T-helper 2 cell (primary cell): ENCODE data around the gene HIVEP3.
A peak's percentile ranks its signal among the peaks of the same experiment; 100 is the strongest.

Source experiments
- DNase-seq, 5 experiments: peaks; one replicate each; pipeline versions ENCODE4 v3.0.0 to v3.0.0-alpha.2; 2012 to 2022

Gene HIVEP3

GRCh38 chr1:41892301-41892781 is 26.4 kb downstream of the HIVEP3 start:
- peak in 2 of 5 experiments; percentile 33 to 67 for DNase-seq

GRCh38 chr1:41891199-41891896 is 27.4 kb downstream of the HIVEP3 start:
- peak; percentile 13 to 88 (median 33) for DNase-seq

DNA sequence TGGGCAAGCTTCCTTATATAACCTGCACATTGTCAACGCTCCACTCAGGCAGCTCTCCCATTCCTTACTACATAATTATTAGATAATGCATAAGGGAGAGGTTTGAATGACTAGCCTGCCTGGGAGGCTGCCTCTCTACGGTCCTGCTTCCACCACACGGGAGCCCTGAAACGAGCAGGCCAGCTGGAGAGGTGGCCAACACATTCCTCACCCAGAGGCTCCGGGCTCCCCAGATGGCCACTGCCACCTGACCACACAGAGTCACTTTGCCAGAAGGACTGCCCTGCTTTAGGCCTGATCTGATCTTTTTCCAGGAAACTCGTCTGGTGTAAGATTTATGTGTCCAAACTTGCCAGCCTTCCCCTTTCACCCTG is 27.9 kb downstream of the HIVEP3 start:
- no peak for DNase-seq

DNA sequence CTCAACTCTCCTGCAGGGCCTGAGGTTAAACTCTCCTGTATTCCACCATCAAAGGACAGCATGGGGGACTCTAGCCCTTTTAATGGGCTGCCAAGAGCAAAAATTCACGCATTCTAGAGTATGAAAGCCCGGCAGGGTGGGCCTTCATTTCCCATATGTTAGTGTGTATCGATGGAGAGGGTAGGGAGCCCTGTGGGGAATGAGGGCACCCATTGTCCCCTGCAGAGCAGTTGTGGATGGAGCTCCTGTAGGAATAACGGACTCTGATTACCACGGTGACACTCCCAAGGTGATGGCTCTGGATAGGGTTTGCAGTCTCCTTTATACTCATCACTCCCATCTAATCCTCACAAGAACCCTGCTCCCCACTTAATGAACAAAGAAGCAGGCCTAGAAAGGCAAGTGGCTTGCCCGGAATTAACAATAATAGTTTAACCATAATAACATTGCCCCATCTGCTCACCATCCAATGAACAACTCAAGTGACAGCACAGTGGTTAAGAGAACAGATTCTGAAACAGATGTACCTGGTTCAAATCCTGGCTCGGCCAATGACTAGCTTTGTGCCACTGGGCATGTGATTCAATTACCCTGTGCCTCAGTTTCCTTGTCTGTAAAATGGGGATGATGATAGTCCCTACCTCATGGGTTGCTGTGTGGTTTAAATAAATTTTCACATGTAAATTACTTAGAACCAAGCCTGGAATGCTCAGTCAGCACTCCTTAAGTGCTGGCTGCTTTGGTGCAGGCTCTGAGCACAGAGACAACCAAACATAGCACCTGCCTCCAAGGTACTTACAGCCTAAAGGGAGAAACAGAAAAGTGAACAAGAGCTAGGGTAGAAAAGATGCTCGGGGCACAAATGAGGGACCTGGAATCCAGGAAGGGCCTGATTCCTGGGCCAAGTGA is 29.0 kb downstream of the HIVEP3 start:
- no peak for DNase-seq

GRCh38 chr1:41888756-41889155 is 30.0 kb downstream of the HIVEP3 start:
- DNase-seq = peak in 1 of 5 experiments; percentile 44

DNA sequence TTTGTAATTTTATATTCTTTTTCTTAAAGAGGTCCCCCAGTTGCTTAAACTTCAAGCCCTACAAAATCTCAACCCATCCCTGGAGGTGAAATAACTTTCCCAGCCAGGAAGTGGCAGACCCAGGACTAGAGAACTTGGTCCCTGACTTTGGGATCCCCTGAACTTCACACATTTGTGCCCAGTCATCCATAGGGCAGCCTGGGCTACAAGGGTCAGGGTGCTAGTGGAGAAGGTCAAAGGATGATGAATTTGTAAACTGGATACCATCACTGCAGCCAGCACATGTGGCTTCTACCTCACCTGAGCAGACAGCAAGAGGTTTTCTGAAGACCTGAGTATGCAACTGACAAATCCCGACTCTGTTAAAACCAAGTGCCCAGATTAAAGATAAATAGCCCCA is 31.4 kb downstream of the HIVEP3 start:
- no peak for DNase-seq

DNA sequence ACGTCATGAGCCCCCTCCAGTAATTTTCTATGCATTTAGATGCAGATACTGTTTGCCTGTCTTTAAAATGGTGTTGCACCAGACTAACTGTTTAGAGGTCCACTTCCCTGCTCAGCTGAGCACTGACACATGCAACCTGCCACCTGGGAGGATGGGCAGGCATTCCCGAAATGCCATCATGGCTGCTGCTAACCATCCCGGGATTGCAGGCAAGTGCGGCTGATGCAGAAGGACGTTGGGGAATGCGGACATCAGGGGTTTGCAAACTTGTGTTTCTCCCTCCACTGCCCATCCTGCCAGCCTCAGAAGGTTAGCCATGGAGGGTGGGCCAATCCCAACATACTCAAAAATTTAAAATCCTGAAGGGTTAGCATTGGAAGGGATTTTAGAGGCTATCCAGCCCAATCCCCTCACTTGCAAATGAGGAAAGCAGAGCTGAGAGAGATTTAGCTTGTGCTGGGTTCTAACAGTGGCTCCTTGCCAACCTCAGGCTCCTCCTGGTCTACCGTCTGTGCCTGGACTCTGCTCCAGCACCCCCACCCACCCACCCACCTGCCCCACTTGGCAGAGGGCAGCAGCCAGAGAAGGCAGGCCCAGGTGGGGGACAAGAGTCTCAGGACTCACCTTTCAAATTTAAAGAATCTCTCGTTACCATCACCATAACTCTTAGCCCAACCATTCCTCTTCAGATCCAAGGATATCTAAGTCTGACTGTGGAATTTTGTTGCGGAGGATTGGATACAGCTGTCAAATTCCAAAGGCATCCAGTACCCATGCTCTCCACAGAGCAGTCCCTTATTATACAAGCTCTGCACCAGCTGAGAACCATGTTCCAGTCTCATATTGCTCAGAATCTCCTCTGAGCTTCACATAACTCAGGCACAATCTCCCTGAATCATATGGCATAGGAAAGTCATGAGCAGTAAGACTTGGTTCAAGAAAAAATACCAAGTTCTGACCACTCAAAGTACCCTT is 34.2 kb downstream of the HIVEP3 start:
- DNase-seq = no peak

DNA sequence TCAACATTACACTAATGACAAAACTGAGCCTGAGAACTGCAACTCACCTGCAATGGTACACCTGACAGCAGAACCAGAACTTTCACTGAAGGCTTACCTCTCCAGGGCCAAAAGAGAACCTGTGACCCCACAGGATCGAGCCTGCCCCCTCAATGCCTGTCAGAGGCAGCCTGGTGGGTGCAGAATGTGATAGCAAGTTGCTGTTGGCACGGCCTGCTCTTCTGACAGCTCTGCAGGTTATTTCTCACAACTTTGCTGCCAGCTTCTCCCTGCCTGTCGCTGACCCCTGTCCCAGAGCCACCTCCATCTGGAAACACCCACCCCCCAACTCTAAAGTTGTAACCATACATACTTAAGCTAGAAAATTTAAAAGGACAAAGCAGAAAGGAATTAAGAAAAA is 35.2 kb downstream of the HIVEP3 start:
- DNase-seq = no peak

DNA sequence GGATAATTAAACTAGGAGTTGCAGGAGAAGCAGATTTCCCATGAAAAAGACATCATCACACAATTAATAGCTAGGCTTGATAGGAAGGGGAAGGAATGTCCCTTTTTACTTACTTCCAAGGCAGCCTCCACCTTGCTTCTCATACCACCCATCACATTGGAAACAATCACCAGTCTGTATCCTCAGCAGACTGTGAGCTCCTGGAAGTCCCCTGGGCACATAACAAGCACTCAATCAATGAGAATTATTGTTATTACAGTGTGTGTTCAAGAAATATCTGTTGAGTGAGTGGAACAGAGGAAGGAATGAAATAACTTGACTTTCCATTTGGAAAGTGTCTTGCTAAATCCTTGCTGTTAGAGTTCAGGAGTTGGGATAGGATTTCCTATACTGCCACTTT is 36.2 kb downstream of the HIVEP3 start:
- DNase-seq = no peak

DNA sequence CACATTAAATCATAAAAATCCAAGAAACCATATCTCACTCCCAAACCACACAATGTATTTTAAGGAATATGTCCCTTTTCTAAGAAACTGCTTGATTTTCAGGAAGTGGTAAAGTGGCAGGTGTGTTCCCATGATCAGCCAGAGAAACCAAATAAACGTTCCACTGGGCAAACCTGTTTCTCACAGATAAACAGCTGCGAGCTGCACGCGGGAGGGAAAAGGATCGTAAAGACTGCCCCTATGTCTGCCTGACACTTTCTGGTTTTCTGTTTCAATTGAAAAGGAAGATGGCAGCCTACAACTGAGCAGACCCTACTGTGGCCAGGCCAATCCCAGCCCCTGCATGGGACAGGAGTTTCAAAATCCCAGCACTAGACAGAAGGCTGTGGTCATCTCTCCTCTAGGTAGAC is 36.6 kb downstream of the HIVEP3 start:
- DNase-seq = no peak

DNA sequence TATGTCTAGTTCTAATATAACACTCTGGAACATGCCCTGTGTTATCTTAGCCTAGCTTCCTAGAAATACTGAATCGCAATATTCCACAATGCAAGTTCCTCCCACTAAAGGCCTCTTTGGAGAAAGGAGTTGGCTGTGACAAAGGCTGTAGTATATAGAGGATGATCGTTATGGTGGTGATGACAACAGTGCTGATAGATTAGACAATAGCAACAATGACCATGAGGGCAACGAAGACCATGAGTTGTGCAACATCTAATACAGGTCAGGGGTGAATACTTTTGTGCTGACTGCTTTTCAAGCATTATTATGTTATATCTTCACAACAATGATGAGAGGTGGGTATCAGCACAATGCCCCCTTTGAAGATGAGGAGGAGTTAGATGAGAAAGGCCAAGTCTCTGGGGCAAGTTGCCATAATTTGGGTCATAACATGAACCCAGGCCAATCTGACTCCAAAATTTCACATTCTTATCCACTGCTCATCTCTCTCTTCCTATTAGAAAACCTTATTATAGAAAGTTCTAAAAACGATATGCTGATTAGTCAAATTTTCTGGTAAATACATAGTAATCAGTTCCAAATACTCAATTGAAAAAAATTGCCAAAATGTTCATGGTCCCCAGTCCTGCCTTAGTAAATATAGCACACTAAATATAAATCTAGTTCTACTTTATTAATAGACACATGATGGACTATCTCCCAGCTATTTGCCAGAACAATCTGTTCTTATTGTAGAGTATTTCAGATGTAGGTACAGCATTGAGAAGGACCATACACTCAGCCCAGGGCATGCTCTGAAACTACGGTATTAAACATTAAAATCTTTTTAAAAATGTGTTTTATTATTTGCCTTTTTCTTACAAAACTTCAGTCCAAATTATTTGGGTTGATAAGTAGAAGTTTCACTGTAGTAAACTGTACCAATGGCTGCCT is 37.5 kb downstream of the HIVEP3 start:
- DNase-seq = no peak

DNA sequence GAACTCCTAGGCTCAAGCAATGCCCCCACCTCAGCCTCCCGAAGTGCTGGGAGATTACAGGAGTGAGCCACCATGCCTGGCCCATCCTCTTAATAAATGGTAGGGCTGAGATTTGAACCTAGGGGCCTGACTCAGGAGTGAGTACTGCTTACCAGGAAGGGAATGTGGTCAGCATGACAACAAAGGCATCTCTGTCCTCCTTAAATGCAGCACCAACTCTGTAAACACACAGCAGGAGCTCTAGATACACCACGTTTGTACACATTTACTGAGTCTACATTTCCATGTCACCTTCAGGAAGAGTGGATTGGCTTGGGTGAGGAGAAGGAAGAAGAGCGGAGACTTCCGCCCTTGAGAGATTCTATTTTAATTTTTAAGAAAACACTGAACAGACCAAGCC is 38.5 kb downstream of the HIVEP3 start:
- DNase-seq = no peak

- DNase-seq = no peak
Measured at GRCh38 chr1:41879617-41880016, 39.1 kb downstream of the HIVEP3 start.

- no peak for DNase-seq
Measured at GRCh38 chr1:41878911-41879310, 39.8 kb downstream of the HIVEP3 start.

DNA sequence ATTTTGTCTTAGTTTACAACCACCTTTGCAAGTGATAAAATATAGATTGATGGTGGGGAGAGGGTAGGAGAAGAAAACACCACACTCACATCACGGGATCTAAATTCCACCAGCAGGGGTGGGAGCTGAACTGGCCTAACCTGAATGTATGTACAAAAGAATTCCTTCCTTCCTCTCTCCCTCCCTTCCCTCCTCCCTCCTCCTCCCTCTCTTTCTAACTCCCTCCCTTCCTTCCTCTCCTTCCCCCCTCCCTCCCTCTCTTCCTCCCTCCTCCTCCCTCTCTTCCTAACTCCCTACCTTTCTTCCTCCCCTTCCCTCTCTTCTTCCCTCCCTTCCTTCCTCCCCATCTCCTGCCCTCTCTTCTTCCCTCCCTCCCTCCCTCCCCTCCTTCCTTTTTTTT is 40.2 kb downstream of the HIVEP3 start:
- no peak for DNase-seq

DNA sequence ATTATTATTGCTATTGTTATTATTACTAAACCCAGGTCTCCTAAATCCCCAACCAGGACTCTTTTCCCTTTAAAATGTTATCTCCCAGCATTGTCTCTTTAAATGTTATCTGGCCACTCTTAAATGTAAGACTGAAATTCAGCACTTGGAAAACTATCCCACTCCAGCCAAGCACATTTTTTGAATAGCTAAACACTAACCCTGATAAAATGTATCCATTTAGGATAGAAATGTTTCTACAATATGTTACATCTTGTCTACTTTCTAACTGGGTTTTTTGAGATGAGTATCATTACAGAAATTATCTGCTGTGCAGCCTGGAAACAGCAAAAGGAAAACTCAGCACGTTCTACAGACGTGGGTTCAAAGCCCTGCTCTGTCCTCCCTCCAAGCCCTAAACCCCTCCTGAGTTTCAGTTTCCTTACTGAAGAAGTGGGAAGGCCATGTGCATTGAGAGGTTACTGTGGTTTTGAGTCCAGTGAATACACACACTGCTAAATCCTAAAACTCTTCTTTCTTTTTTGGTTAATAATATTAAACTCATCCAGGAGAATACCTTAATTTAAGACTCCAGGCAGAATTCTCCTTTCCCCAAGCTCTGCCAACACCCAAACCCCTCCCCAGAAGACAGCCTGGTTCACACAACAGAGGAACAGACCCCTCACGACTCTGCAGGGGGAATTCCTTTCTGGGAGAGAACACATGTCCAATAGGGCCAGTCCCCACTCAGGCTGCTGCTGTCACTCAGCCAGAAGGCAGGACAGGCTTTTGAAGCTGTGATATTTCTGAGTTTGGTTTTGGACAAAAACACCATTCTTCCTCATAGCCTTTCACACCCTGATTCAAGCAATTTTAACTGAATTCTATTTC is 41.9 kb downstream of the HIVEP3 start:
- DNase-seq = no peak

GRCh38 chr1:41875487-41875886 is 43.2 kb downstream of the HIVEP3 start:
- no peak for DNase-seq

DNA sequence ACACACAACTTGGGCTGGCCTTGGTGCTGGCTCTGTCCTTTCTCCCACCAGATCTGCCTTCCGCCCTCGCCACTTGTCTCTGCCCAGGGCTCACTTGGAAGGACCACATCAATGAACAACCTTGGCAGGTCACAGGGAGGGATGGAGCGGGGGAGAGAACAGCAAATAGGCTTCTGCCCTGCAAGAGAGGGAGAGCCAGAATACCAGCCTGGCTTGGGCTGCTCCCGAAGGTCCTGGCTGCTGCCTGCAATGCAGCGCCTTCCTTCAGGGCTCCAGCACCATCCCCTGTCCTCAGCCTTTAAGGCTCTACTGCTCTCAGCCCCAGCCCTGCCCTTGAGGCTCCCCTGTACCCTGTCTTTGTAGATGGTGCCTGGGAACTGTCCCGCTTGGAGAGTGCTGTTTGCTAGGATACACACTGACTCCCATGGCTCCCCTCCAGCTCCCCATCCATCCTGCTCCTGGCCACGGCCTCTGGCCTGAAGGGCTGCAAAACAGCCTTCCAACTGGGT is 43.8 kb downstream of the HIVEP3 start:
- DNase-seq = no peak

DNA sequence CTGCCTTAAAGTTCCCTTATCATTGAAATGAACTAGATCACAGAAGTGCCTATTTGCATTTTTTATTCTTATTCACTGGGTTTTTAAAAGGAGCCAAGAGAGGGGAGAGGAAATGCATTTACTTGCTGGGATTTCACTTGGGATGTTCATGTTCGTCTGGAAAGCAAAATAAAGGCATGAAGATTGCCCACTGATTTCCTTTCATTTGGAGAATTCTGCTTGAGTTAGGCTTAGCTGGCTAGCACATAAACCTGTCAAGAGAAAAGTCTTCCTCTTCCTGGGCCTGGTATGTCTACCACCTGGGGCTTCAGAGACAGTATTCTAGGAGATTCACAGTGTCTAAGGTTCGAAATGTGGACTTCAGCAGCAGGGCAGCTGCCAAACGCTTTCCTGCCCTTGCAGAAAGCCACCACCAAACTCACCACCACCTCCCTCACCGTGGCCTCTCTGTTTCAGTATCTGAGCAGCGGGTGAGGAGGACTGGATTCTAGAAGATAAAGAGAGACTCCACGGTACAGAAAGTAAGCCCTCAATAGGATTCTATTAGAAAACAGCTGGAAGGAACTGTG is 44.5 kb downstream of the HIVEP3 start:
- no peak for DNase-seq

GRCh38 chr1:41872074-41872473 is 46.6 kb downstream of the HIVEP3 start:
- DNase-seq = no peak
